HG03439 (cell line): Measurements from ENCODE around the gene UCP3.

ENCODE experiments used
- ATAC-seq: cut with Tn5 transposase; IDR thresholded peaks from one replicate; pipeline ENCODE4 v1.9.1; 2021; ENCODE audit warnings: mild to moderate bottlenecking, moderate library complexity; ENCODE audit not compliant: unreplicated experiment

Gene UCP3, protein sequence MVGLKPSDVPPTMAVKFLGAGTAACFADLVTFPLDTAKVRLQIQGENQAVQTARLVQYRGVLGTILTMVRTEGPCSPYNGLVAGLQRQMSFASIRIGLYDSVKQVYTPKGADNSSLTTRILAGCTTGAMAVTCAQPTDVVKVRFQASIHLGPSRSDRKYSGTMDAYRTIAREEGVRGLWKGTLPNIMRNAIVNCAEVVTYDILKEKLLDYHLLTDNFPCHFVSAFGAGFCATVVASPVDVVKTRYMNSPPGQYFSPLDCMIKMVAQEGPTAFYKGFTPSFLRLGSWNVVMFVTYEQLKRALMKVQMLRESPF

DNA sequence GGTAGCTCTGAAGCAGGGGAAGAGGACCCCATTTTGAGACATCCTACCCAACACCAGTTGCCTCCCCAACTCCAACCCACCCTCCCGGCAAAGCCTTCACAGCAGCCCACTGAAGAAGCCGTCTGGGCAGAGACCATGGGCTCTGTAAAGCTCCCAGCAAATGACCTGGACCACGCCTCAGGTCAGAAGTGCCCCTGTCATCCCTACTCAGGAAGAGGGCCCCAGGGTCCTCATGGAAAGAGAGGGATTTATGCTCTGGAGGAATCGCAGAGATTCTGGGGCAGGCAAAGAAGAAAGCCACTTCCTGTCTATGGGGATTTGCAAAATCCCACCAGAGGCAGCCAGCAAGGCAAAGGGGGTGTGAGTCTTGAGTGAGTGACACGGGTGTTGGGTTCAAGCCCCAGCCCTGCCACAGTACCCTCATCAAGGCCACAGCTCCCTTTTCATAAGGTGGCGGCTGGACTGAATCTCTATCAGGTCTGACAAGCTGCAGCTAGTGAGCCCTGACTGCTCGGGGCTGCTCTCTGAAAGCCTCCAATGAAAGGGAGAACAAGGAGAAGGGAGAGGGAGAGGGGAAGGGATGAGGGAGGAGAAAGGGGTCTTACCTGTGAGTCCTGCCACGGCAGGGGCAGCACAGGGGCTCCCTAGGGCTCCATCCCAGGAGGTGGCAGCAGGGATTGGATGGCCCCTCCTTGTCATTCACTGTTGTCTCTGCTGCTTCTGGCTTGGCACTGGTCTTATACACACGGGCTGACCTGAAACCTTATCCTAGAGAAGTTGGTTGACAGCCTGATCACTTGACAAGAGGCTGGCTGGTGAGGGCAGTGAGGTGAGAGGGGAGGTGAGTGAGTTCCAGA is at the start of gene UCP3:
Gene UCP3 (minus strand): TSS at position 713 of the 857 bp plus-strand sequence. CDS start 2,043 bp downstream, outside the sequence.
- ATAC-seq: no peak

DNA sequence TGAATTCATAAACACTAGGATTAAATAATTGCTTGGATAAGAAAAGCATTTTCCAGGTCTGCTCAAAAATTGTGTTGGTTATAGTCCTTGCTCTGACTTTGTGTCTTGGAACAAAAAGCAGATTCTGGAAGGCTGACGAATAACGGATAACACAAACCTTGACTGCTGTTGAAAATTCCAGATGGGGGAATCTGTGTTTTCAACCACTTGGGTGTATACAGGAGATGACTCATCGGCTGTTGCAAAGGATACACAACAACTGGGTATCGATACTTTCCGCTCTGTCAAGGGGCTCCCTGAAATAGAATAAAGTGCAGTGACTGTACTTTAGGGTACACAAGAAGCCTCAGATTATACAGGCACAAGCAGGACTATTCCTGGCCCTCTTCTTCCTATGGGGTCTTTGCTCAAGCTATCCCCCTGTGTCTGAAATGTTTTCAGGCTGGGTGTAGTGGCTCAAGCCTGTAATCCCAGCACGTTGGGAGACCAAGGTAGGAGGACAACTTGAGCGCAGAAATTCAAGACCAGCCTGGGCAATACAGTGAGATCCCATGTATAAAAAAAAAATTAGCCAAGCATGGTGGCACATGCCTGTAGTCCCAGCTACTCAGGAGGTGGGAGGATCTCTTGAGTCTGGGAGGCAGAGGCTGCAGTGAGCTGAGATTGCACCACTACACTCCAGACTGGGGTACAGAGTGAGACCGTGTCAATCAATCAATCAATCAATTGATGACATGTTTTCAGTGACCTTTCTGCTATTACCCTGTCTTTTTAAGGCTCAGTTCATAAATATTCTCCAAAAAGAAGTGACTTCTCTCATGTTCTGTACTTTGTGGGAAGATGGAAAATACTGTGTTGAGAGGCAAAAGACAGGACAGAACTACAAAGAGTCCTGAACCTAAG is 48.6 kb upstream of the UCP3 start:
- no peak for ATAC-seq

DNA sequence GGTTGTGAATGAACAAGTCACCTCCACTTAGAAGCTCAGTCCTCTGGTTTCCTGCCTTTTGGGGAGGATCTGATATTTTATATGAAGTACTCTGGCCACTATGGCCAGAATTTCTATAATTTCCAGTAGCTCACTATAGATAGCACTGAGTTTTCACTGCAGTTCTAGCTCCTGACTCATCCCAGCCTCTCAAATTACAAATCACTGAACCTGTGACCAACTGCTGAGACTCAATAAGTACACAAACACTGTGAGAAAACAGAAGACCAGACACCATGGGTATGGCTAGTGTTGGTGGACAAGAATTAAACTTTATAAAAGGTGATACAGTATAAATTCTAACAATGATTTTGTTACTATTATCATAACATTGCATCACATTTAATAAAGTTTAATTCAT is 47.1 kb upstream of the UCP3 start:
- ATAC-seq: no peak

DNA sequence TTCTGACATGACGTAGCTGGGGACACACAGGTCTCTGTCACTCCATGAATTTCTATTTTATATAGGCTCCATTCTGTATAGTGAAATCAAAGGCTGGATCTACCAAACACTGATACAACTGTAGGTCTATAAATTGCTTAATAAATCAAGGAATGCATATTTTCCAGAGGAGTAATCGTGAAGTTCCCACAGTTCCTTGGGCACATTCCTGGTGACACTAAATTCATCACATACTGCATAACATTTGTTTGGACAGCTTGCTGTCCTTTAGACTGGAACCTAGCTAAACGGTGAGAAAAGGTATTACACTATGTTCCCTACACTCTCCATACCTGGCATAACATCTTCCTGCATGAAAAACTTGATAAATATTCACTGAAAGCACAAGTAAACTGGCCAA is 41.6 kb upstream of the UCP3 start:
- ATAC-seq: no peak

DNA sequence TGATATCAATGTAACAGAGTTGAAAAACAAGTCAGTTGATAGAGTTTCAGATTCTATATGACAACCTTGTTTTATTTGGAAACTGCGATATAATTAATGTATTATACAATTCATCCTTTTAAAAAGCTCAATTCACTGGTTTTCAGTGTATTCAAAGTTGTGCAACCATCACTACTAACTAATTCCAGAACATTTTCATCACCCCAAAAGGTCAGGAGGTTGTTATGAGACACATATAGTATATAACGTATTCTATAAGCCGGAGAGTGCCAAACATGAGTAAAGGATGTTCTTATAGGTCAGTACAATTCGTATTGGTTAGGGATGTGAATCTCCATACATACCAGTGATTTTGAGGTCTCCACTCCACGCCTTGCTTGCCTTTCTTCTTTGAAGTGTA is 40.1 kb upstream of the UCP3 start:
- no peak for ATAC-seq

DNA sequence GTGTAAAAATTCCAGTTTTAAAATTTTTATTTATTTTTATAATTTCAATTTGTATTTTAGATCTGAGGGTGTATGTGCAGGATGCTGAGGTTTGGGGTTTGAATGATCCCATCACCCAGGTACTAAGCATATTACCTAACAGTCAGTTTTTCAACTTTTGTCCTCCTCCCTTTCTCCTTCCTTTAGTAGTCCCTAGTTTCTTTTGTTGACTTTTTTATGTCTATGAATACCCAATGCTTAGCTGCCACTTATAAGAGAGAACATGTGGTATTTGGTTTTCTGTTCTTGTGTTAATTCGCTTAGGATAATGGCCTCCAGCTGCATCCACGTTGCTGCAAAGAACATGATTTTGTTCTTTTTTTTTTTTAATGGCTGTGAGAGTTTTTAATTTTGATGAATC is 35.7 kb upstream of the UCP3 start:
- ATAC-seq: no peak

DNA sequence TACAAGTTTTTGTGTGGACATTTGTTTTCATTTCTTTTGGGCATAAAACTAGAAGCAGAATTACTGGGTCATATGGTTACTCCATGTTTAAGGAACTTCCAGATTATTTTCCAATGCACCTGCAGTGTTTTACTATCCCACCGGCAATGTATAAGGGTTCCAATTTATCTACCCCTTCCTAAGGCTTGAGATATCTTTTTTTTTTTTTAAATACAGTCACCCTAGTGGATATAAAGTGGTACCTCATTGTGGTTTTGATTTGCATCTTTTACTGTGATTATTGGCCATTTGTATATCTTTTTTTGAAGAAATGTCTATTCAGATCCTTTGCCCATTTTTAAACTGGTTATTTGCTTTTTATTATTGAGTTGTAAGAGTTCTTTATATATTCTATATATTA is 34.6 kb upstream of the UCP3 start:
- ATAC-seq: no peak

DNA sequence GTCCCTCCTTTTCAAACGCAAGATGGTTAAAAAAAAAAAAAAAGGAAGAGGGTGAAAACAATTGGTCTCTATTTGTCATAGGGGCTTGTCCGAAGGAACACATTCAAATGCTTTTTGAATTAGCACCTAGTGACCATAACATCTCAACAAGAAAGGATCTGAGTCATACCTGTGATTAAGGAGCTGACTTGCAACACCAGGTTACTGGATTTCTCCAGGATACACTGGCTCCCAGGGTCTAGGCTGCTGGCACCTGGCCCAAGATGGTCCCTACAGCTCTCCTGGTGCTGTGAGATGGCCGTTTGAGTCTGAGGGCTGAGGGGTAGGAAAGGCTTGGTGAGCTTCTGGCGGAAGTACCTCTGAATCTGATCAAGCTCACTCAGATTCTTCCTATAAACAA is 28.4 kb upstream of the UCP3 start:
- no peak for ATAC-seq

DNA sequence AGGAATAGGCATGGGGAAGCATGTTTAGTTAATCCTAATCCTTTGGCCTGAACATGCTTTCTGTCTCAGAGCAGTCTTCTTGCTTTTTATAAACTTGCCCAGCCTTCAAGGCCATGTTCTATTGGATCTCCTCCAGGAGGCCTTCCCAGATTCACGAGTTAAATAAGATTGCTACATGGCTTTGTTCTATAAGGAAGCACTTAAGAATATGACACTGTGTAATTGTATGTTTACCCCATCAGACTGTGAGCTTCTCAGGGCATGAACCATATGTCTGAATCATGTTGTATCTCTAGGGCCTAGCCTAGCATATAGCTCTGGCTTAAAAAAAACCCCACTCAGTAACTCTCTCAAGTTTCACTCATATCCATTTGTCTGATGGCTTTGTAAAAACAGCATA is 26.4 kb upstream of the UCP3 start:
- no peak for ATAC-seq

DNA sequence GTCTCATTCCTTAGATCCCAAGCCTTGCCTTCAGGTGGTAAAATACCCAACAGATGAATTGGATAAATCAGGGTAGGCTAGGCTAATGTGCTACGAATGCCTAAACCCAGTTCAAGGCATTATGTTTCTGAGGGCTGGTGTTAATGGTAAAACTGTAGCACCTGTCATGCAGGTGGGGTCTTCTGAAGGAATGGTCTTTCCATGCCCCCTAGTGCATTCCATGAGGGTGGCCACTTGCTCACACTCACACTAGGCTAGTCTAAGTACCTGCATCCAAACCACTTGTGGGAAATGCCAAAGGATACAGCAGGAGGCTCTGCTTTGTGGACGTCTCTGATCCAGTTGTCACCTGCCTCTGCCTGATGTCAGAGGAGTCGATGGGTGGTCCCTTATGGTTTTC is 24.2 kb upstream of the UCP3 start:
- no peak for ATAC-seq

DNA sequence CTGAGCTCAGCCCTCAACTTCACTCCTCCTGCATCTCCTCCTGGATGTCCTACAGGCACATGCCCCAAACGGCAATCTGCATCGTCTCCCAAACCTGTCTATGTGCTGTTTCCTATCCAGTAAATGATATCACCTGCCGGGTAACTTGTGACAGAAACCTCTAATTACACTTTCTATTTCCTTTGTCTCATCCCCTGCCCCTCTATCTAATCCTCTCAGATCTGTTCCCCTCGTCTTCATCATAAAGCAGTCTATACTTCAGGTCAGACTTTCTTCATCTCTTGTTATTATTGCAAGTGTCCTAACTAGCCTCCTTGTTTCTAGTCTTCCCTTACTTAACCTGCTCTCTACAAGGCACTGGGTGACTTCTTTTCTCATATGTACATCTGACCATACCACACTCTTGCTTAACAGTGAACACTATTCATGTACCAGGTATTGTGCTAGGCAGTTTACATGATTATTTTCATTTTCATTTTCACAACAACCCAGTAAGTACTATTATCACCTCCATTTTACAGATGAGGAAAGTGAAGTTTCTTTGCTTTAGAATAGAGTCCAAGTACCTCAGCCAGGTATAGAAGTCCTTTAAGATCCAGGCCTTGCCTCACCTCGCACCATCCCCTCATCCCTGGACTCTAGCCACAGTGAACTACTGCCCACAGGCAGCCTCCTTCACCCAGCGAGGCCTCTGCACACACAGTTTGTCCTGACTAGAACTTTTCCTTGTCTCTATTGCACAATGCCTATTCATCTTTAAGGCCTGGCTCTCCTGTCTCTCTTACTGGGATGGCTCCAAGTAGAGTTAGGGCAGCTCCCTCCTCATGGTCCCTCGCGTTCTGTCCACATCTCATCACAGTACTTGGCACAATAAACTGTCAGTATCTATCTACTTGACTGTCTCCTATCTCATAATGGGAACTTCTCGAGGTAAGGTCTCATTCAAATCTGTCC is 22.1 kb upstream of the UCP3 start:
- ATAC-seq: no peak

DNA sequence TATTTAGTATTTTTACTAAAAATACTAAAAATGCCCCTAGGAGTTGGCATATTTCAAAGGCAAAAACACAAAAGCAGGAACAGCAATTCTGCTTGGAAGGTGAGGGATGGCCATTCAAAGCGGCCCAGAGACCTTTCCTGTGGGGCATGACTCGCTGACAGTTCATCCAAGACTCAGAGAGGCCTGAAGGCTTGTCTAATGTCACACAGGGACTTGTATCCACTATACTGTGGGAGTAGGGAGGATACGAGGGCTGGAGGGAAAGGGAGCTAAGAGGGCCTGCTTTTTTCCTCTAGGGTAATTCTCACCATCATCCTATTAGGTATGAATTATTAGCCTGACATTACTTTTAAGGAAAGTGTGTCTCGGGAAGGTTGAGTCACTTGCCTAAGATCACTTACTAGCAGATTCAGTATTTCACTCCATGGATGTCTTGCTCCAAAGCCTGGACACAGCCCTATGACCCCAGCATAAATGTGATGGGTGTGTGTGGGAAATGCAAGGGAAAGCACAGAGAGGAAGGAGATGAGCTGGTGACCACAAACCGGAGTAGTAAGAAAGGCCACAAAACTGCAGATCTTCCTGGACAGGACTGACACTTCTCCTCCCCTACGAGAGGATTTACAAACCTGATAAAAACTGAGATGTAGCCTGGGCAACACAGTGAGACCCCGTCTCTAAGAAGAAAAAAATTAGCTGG is 16.7 kb upstream of the UCP3 start:
- no peak for ATAC-seq

DNA sequence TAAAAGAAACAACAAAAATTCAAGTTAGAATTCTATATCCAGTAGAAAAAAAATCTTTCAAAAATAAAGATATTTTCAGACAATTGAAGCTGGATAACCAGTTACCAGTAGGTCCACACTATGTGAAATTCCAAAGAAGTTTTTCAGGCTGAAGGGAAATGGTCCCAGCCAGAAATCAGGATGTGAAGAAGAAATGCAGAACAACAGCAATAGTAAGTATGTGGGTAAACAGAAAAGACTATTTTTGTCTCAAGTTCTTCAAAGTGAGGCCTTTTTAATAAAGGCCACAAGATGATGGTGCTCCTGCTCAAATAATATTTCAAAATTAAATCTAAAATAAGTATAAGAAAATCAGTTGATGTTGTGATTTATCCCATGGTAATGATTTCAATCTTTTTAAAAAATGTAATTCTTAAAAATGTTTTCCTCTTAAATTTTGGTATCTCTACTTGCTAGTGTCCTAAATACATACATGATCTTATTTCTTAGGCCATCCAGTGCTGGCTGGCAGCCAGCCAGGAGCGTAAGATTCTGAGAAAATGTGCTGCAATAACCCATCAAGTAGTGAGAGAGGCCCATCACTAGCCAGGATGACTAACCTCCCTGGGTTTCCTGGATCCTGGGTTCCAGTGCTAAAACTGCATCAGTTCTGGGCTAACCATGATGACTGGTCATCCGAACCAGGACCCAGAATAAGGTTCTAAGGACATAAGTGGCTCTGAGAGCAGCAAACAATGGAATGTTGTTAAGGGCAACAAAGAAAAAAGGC is 15.6 kb upstream of the UCP3 start:
- no peak for ATAC-seq

DNA sequence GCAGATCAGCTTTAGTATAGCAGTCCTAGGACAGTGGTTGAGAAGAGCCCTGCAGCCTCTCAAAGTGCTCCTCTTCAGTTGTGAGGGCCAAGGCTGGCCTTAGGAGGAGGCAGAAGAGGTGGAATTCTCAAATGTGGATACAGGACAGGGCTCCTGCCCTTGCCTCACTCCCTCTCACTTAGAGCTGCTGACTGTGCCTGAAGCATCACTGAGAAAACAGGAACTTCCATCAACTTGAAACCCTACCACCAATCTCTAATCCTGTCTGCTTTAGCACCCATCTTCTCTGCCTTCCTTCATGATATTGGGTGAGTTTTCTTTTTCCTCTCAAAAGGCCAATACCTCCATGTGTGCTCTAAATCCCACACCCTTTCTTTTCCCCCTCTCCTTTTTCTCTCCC is 14.4 kb upstream of the UCP3 start:
- ATAC-seq: no peak

DNA sequence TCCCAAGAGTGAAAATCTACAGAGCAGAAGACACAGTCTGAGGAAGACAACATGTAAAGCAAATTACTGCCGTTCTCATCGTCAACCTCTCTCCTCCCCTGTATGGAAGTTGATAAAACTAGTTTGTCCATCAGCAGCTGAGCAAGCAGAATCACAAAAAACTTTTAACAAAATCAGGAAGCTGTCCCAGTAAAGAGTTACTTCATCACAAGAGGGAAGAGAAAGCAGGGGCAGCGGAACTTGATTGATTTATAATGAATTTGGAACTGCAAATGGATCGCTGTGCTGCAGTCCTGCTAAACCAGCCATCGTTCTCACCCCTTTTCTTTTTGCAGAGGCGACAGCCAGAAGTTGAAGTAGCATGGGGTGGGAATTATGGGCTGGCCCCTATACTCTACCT is 13.7 kb upstream of the UCP3 start:
- no peak for ATAC-seq

DNA sequence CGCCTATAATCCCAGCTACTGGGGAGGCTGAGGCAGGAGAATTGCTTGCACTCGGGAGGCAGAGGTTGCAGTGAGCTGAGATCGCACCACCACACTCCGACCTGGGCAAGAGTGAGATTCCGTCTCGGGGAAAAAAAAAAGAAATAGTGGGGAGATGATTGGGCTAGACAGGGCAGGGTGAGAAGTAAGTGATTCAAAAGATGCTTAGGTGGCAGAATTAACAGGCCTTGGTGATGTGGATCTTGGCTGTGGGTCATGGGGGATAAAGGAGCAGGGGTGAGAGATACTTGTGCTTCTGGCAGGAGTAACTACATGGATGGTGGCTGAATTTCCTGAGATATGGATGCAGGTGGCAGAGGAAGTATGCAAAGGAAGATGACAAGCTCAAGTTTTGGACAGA is 13.1 kb upstream of the UCP3 start:
- ATAC-seq: no peak

DNA sequence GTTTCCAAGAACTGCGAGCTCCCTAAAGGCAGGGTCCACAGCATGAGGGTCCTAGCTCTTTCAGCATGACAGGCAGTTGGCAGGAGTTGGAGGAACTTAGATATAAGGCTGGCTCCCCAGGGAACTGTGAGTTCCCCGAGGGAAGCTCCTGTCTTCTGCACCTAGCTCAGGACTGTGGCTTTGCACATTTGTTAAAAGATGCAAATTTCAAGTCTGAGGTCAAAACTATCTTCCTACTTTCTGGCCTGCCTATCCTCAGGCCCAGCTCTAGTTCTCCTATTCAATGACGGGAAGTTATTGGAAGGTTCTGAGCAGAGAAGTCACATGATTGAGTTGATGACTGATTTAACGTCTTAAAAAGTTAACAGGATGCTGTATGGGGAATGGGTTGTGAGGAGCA is 11.7 kb upstream of the UCP3 start:
- no peak for ATAC-seq

DNA sequence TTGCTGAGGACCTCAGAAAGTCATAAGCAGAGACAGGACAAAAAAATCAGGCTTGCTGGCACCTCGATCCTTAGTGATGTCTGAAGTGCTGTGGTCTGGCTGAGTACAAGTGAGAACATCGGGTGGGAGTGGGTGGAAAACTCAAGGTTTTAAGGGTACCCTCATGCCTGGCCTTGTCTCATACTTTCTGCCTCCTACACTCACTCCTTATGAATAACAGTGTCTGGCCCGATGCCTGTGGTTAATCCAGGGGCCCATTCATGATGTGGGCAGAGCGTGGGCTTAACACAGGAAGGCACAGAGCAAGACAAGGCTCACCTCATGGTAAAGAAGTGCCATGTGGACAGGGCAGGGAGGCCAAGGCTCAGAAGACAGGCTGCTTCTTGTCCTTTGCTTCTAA is 11.0 kb upstream of the UCP3 start:
- ATAC-seq: no peak
